ENCODE measurements around the gene GRB10.

- TF ChIP-seq MXI1 (conservative IDR thresholded peaks at IDR 0.05; ENCODE audit: poor library complexity, severe bottlenecking) (no peak), RAD21 (conservative IDR thresholded peaks at IDR 0.05) (no peak)
These were observed 124.0 kb downstream of the GRB10 start for GRCh38 chr7:50658696-50659095.
